Endothelial cell of umbilical vein (primary cell): ENCODE data around the gene IL4R. TPM values are rescaled to one million over a fixed set of nuclear protein-coding genes. Genes with fewer than 3 reads are reported as not detected.

Experiments
- BruUV-seq: library from RNA; stranded (reverse); fragments of 400-500 nt; replicated peaks from 2 replicates; lab custom pipeline; 2021; lab: Mats Ljungman, UMichigan
- CTCF ChIA-PET: fragments of 300-600, 350-600 bp; sonication (Branson Sonifier 250); formaldehyde crosslinking; loops from one replicate; lab custom pipeline; 2021; ENCODE audit warnings: antibody characterized with exemption, inconsistent platforms; lab: Charles Lee
- POLR2A ChIA-PET: fragments of 300-600, 350-600 bp; sonication (Branson Sonifier 250); formaldehyde crosslinking; loops from one replicate; lab custom pipeline; 2021; ENCODE audit warnings: antibody characterized with exemption, inconsistent platforms; lab: Charles Lee
- DNase-seq: peaks from one replicate; pipeline ENCODE4 v3.0.0-alpha.2; 2011; ENCODE audit warnings: low read depth, low spot score
- FAIRE-seq: peaks from 2 replicates; lab custom pipeline; 2011; peaks lifted over from hg19 to GRCh38; lab: Jason Lieb, UNC
- H2AFZ ChIP-seq: 2 replicates; pipeline ENCODE4 v1.6.0; 2012; ENCODE audit warnings: low read depth, low read length, control low read depth, inconsistent platforms
- H3K27ac ChIP-seq: 2 replicates; pipeline ENCODE4 v1.5.1; 2011; ENCODE audit warnings: low read depth, mild to moderate bottlenecking, control low read depth, low read length, moderate library complexity; ENCODE audit not compliant: insufficient read depth
- H3K27me3 ChIP-seq, 2 experiments: 2 replicates each; pipeline versions ENCODE4 v1.6.0 to v1.6.1; 2011; ENCODE audit warnings: low read length in 2 of 2, mixed read lengths in 1 of 2; ENCODE audit not compliant: control insufficient read depth in 2 of 2, insufficient read depth in 2 of 2
- H3K36me3 ChIP-seq, 2 experiments: 2 replicates in 1 of 2; 3 replicates in 1 of 2; pipeline ENCODE4 v1.5.1; 2011; ENCODE audit warnings: low read length in 2 of 2, mild to moderate bottlenecking in 1 of 2, moderate library complexity in 1 of 2; ENCODE audit not compliant: control insufficient read depth in 2 of 2, insufficient read depth in 2 of 2; ENCODE audit errors: extremely low read depth in 1 of 2
- H3K4me1 ChIP-seq: 3 replicates; pipeline ENCODE4 v1.5.1; 2011; ENCODE audit warnings: mild to moderate bottlenecking, low read length; ENCODE audit not compliant: control insufficient read depth, insufficient read depth; ENCODE audit errors: extremely low read depth
- H3K4me2 ChIP-seq: 2 replicates; pipeline ENCODE4 v1.6.1; 2011; ENCODE audit warnings: low read length, control low read depth, mixed read lengths; ENCODE audit not compliant: insufficient read depth
- H3K4me3 ChIP-seq, 3 experiments: fragments of 200-600 bp in 1 of 3; sonication (generic), shearing (Covaris generic) in 1 of 3; replicated peaks in 1 of 3; 2 replicates each; pipeline ENCODE4 v1.5.1; 2011 to 2016; ENCODE audit warnings: control low read depth in 3 of 3, low read length in 3 of 3, mild to moderate bottlenecking in 2 of 3, inconsistent platforms in 1 of 3, low read depth in 1 of 3, moderate library complexity in 1 of 3; ENCODE audit not compliant: insufficient read depth in 1 of 3
- H3K79me2 ChIP-seq: 2 replicates; pipeline ENCODE4 v1.6.0; 2012; ENCODE audit warnings: low read length, inconsistent platforms; ENCODE audit not compliant: control insufficient read depth, insufficient read depth
- H3K9ac ChIP-seq: replicated peaks from 2 replicates; pipeline ENCODE3; 2011; ENCODE audit warnings: low read length, control low read depth; ENCODE audit not compliant: insufficient read depth; ENCODE audit errors: extremely low read depth
- H3K9me1 ChIP-seq: replicated peaks from 3 replicates; pipeline ENCODE4 v1.6.0; 2011; ENCODE audit warnings: mild to moderate bottlenecking, low read length; ENCODE audit not compliant: control insufficient read depth, insufficient read depth; ENCODE audit errors: extremely low read depth
- H3K9me3 ChIP-seq: replicated peaks from 2 replicates; pipeline ENCODE4 v1.5.1; 2012; ENCODE audit warnings: low read length, inconsistent platforms; ENCODE audit not compliant: control insufficient read depth, insufficient read depth
- H4K20me1 ChIP-seq: replicated peaks from 2 replicates; pipeline ENCODE3; 2011; ENCODE audit warnings: mild to moderate bottlenecking, low read length; ENCODE audit not compliant: control insufficient read depth, insufficient read depth; ENCODE audit errors: extremely low read depth
- CTCF ChIP-seq, 2 donors: IDR thresholded peaks; 1 replicate in 1 of 2; 2 replicates in 1 of 2; pipeline ENCODE4 v1.5.1; 2011; ENCODE audit warnings: low read length in 2 of 2, mild to moderate bottlenecking in 2 of 2, moderate library complexity in 2 of 2, control low read depth in 1 of 2, inconsistent platforms in 1 of 2, low read depth in 1 of 2; ENCODE audit not compliant: insufficient read depth in 1 of 2; ENCODE audit errors: extremely low read depth in 1 of 2
- EZH2 ChIP-seq: IDR thresholded peaks from 2 replicates; pipeline ENCODE4 v1.6.1; 2012; ENCODE audit warnings: borderline replicate concordance, low read depth, mild to moderate bottlenecking, moderate library complexity, low read length, inconsistent platforms; ENCODE audit not compliant: severe bottlenecking
- FOS ChIP-seq: IDR thresholded peaks from 2 replicates; pipeline ENCODE4 v1.6.1; 2011; ENCODE audit warnings: mild to moderate bottlenecking, low read length, moderate library complexity, borderline replicate concordance; ENCODE audit not compliant: insufficient read depth
- GATA2 ChIP-seq: IDR thresholded peaks from 2 replicates; pipeline ENCODE4 v1.7.0; 2011; ENCODE audit warnings: low read depth, mild to moderate bottlenecking, moderate library complexity, mixed read lengths, low read length; ENCODE audit not compliant: insufficient read length, insufficient read depth
- JUN ChIP-seq: IDR thresholded peaks from 2 replicates; pipeline ENCODE4 v1.6.1; 2011; ENCODE audit warnings: borderline replicate concordance, low read depth; ENCODE audit not compliant: insufficient read length, insufficient read depth
- MAX ChIP-seq: IDR thresholded peaks from 2 replicates; pipeline ENCODE4 v1.6.1; 2011; ENCODE audit not compliant: insufficient read depth, insufficient read length
- MYC ChIP-seq: IDR thresholded peaks from one replicate; pipeline ENCODE4 v1.6.1; 2011; ENCODE audit warnings: mild to moderate bottlenecking, low read depth, low read length
- POLR2A ChIP-seq: IDR thresholded peaks from 2 replicates; pipeline ENCODE4 v1.6.1; 2012; ENCODE audit warnings: low read depth, mild to moderate bottlenecking, control low read depth, low read length
- POLR2AphosphoS5 ChIP-seq: IDR thresholded peaks from 2 replicates; pipeline ENCODE4 v1.6.1; 2012; ENCODE audit warnings: low read depth, mild to moderate bottlenecking, control low read depth, low read length, moderate library complexity; ENCODE audit not compliant: insufficient read depth
- dilution Hi-C: fragments of 300-500 bp; cut with MboI; formaldehyde crosslinking; loops from one replicate; pipeline ENCODE4 v1.15.0; 2019; ENCODE audit warnings: low sequenced_read_pairs; ENCODE audit not compliant: extremely low pct_ligation_motif_present
- intact Hi-C: fragments of 100-400 bp; cut with micrococcal nuclease; formaldehyde crosslinking; loops from one replicate; pipeline ENCODE4 v1.10.0; 2022
- polyA plus RNA-seq, 4 experiments: library from polyadenylated mRNA; depleted of rRNA in 3 of 4; stranded (reverse) in 3 of 4; unstranded in 1 of 4; fragments of >200 nt; gene quantifications; 2 replicates each; pipeline versions ENCODE4 v1.2.1 to v1.2.3, GENCODE V29; 2011 to 2012; ENCODE audit warnings: missing spikeins in 1 of 4
- total RNA-seq: library from RNA; stranded (reverse); gene quantifications from 2 replicates; pipeline ENCODE4 v1.2.3, GENCODE V29; 2021

Gene IL4R
- total and polyA plus RNA-seq, 2 donors (not counting 3 experiments of a cell fraction or from before 2014, with no cell fraction given): 138 to 139 TPM

GRCh38 chr16:27319257-27319965, 5.6 kb downstream of the IL4R start:
- intact Hi-C loops (no loop called here), dilution Hi-C loops (no loop called here)
- peaks cover 37% of the 10 kb centered on the region for H3K4me1 ChIP-seq
- ChIA-PET POLR2A (no interaction called here), CTCF (interaction anchor here (0.9 to 1.1 kb wide), 3 partner anchors 23 to 85 kb away, joined by 3 to 6 read pairs (median 5); no protein-coding TSS in a partner anchor)
- FAIRE-seq (no peak), DNase-seq (no peak)
- H3K9me1 ChIP-seq: no peaks in the 10 kb centered on the region
- H3K4me3 ChIP-seq: no peak overlapping the region
- no peak overlapping the region for H3K9ac ChIP-seq
- TF ChIP-seq POLR2AphosphoS5 (no peak), FOS (no peak), JUN (no peak), MYC (no peak), GATA2 (no peak), EZH2 (no peak), MAX (no peak), POLR2A (no peak), CTCF (IDR thresholded peaks at IDR 0.05; ENCODE audit: extremely low read depth in 1 of 2, insufficient read depth in 1 of 2, low read depth in 1 of 2, low read length in 2 of 2) (no peak)
- no peak overlapping the region for H3K4me2 ChIP-seq
- H4K20me1 ChIP-seq: no peaks in the 10 kb centered on the region
- no peaks in the 10 kb centered on the region for H3K27me3 ChIP-seq
- peaks cover 89% of the 10 kb centered on the region for H3K79me2 ChIP-seq
- BruUV-seq: no TSS peak
- H3K27ac ChIP-seq: no peak overlapping the region
- H3K9me3 ChIP-seq: no peaks in the 10 kb centered on the region
- no peak overlapping the region for H2AFZ ChIP-seq
- H3K36me3 ChIP-seq: peaks cover 5 to 6% of the 10 kb centered on the region in 2 experiments
